Measurements from ENCODE around the gene SLC38A1. TPM values are rescaled to one million over a fixed set of nuclear protein-coding genes. Genes with fewer than 3 reads are reported as not detected.

The SLC38A1 gene
- total and polyA plus RNA-seq, 2 experiments from 2014 or later: 114 to 234 TPM

DNA sequence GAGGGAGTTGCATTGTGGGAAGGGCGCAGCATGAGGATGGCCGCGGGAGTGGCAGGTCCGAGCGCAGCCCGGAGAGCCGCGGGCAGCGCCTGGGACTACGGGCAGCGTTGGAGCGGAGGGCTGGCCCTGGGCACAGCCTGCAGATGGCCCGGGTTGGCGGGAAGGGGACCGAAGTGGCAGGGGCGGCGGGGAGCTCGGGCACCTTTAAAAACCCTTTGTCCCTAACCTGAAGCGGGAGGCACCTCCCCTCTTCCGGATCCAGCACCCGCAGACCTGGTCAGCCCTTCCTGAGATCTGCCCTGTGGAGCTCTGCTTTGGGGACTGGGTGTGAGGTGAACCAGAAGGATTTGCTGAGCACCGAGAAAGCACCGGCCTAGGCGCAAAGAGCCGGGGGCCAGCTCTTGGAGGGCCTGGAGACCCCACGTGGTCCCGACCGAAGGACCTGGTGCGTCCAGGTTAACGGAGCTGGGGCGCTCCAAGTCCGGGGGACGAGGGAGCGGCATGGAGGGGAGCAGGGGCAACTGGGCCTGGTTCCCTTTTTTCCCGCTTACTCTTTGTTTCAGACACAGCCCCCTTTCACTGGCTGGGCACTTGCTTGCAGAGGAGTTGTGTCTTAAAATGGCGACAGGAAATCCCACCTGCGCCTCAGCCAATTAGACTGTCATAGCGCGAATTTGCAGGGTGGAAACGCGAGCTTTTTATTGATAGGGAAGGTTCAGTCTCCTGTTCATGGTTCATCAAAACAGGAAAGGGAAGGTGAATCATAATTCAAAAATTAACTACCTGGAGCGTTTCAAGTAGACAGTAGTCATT, 792 bp upstream of the SLC38A1 start (continued):
- TF ChIP-seq, protein P1, sequence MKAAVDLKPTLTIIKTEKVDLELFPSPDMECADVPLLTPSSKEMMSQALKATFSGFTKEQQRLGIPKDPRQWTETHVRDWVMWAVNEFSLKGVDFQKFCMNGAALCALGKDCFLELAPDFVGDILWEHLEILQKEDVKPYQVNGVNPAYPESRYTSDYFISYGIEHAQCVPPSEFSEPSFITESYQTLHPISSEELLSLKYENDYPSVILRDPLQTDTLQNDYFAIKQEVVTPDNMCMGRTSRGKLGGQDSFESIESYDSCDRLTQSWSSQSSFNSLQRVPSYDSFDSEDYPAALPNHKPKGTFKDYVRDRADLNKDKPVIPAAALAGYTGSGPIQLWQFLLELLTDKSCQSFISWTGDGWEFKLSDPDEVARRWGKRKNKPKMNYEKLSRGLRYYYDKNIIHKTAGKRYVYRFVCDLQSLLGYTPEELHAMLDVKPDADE (IDR thresholded peaks at IDR 0.05): no peak
- TF ChIP-seq STAT1 (IDR thresholded peaks at IDR 0.05; ENCODE audit: unreplicated experiment) (no peak), ZNF114 (CRISPR knock-in tag; IDR thresholded peaks at IDR 0.05) (no peak)

DNA sequence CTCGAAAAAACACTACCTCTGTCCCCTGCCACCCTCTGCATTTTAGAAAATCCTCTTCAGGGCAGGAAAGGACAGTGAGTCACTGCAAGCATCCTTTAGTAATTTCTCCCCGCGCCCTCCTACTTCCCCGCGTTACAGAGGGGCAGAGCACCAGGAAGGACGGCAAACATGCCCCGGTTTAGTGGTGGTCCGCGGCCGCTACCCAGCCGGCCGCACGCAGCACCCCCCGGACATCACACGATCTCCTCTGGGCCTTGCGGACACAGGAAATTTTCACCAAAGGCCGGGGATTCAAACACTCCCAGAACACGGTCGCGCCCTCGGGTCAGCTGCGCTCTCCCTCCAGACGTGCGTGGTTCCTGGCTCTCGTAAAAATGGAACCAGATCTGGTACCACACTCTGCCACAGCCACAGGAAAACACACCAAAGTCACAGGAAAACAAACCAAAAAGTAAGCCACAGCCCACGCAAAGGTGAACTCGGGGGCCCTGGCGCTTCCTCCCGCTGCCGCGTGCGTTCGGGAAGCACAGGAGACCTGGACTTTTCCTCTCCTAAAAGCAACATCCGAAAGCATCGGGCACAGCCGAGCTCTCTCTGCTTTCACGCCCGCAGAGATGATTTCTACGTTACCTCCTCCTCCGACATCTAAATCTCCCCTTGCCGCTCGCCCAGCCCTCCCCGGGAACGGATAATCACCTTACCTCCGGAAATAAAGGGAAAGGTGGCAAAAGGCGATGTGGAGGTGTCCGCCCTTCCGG, 839 bp downstream of the SLC38A1 start:
- H3K36me3 Mint-ChIP-seq (ENCODE audit: low read depth): peaks cover 3% of the 10 kb centered on the region; the same call in 2 of the 3 replicates
- no peaks in the 10 kb centered on the region for H3K27me3 Mint-ChIP-seq (ENCODE audit: insufficient read depth, low read depth, poor library complexity)
- Histone ChIP-seq H3K9me2 (ENCODE audit: insufficient read depth) (no peaks in the 10 kb centered on the region), H3K36me3 (ENCODE audit: insufficient read depth) (no peaks in the 10 kb centered on the region), H3K79me2 (replicated peaks; ENCODE audit: insufficient read depth) (peaks cover 84% of the 10 kb centered on the region), H3K4me2 (peak overlapping the region; percentile 86), H2AFZ (no peak overlapping the region; the same call in 1 of the 2 replicates), H3K27me3 (ENCODE audit: insufficient read depth) (no peaks in the 10 kb centered on the region), H4K20me1 (replicated peaks; ENCODE audit: insufficient read depth) (peaks cover 17% of the 10 kb centered on the region; the same call in 1 of the 2 replicates), H3K27ac (ENCODE audit: low read depth) (peak overlapping the region; percentile 99), H3K4me3 (peak overlapping the region; percentile 90), H3K4me1 (ENCODE audit: insufficient read depth) (peaks cover 48% of the 10 kb centered on the region), H3F3A (replicated peaks; ENCODE audit: low read depth) (no peaks in the 10 kb centered on the region)
- DNase-seq (ENCODE audit: low spot score) (no peak), ATAC-seq (no peak)
- H3K4me1 Mint-ChIP-seq: peaks cover 35% of the 10 kb centered on the region
- H3K4me3 Mint-ChIP-seq: no peak overlapping the region
- H3K9me3 Mint-ChIP-seq: no peaks in the 10 kb centered on the region
- no peak overlapping the region for H3K27ac Mint-ChIP-seq
- TF ChIP-seq ZNF114 (CRISPR knock-in tag; IDR thresholded peaks at IDR 0.05): no peak
- TF ChIP-seq POLR2AphosphoS5 (IDR thresholded peaks at IDR 0.05; ENCODE audit: low read depth): no peak
- TF ChIP-seq, protein P1 (IDR thresholded peaks at IDR 0.05): no peak
- TF ChIP-seq ZNF331 (CRISPR knock-in tag; IDR thresholded peaks at IDR 0.05; ENCODE audit: low read depth): no peak
- no peak for TF ChIP-seq EZH2 (IDR thresholded peaks at IDR 0.05; ENCODE audit: low read depth, unreplicated experiment)
- no peak for TF ChIP-seq EZH2phosphoT487 (IDR thresholded peaks at IDR 0.05; ENCODE audit: unreplicated experiment)
- TF ChIP-seq, protein P2, sequence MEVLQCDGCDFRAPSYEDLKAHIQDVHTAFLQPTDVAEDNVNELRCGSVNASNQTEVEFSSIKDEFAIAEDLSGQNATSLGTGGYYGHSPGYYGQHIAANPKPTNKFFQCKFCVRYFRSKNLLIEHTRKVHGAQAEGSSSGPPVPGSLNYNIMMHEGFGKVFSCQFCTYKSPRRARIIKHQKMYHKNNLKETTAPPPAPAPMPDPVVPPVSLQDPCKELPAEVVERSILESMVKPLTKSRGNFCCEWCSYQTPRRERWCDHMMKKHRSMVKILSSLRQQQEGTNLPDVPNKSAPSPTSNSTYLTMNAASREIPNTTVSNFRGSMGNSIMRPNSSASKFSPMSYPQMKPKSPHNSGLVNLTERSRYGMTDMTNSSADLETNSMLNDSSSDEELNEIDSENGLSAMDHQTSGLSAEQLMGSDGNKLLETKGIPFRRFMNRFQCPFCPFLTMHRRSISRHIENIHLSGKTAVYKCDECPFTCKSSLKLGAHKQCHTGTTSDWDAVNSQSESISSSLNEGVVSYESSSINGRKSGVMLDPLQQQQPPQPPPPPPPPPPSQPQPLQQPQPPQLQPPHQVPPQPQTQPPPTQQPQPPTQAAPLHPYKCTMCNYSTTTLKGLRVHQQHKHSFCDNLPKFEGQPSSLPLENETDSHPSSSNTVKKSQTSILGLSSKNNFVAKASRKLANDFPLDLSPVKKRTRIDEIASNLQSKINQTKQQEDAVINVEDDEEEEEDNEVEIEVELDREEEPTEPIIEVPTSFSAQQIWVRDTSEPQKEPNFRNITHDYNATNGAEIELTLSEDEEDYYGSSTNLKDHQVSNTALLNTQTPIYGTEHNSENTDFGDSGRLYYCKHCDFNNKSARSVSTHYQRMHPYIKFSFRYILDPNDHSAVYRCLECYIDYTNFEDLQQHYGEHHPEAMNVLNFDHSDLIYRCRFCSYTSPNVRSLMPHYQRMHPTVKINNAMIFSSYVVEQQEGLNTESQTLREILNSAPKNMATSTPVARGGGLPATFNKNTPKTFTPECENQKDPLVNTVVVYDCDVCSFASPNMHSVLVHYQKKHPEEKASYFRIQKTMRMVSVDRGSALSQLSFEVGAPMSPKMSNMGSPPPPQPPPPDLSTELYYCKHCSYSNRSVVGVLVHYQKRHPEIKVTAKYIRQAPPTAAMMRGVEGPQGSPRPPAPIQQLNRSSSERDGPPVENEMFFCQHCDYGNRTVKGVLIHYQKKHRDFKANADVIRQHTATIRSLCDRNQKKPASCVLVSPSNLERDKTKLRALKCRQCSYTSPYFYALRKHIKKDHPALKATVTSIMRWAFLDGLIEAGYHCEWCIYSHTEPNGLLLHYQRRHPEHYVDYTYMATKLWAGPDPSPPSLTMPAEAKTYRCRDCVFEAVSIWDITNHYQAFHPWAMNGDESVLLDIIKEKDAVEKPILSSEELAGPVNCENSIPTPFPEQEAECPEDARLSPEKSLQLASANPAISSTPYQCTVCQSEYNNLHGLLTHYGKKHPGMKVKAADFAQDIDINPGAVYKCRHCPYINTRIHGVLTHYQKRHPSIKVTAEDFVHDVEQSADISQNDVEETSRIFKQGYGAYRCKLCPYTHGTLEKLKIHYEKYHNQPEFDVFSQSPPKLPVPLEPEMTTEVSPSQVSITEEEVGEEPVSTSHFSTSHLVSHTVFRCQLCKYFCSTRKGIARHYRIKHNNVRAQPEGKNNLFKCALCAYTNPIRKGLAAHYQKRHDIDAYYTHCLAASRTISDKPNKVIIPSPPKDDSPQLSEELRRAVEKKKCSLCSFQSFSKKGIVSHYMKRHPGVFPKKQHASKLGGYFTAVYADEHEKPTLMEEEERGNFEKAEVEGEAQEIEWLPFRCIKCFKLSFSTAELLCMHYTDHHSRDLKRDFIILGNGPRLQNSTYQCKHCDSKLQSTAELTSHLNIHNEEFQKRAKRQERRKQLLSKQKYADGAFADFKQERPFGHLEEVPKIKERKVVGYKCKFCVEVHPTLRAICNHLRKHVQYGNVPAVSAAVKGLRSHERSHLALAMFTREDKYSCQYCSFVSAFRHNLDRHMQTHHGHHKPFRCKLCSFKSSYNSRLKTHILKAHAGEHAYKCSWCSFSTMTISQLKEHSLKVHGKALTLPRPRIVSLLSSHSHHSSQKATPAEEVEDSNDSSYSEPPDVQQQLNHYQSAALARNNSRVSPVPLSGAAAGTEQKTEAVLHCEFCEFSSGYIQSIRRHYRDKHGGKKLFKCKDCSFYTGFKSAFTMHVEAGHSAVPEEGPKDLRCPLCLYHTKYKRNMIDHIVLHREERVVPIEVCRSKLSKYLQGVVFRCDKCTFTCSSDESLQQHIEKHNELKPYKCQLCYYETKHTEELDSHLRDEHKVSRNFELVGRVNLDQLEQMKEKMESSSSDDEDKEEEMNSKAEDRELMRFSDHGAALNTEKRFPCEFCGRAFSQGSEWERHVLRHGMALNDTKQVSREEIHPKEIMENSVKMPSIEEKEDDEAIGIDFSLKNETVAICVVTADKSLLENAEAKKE (CRISPR knock-in tag; IDR thresholded peaks at IDR 0.05): no peak
- TF ChIP-seq, protein P3, sequence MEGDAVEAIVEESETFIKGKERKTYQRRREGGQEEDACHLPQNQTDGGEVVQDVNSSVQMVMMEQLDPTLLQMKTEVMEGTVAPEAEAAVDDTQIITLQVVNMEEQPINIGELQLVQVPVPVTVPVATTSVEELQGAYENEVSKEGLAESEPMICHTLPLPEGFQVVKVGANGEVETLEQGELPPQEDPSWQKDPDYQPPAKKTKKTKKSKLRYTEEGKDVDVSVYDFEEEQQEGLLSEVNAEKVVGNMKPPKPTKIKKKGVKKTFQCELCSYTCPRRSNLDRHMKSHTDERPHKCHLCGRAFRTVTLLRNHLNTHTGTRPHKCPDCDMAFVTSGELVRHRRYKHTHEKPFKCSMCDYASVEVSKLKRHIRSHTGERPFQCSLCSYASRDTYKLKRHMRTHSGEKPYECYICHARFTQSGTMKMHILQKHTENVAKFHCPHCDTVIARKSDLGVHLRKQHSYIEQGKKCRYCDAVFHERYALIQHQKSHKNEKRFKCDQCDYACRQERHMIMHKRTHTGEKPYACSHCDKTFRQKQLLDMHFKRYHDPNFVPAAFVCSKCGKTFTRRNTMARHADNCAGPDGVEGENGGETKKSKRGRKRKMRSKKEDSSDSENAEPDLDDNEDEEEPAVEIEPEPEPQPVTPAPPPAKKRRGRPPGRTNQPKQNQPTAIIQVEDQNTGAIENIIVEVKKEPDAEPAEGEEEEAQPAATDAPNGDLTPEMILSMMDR (conservative IDR thresholded peaks at IDR 0.05; ENCODE audit: low read depth in 2 of 2): no peak
- no peak for TF ChIP-seq NANOG (IDR thresholded peaks at IDR 0.05; ENCODE audit: borderline replicate concordance)
- no peak for TF ChIP-seq JUNB (IDR thresholded peaks at IDR 0.05; ENCODE audit: unreplicated experiment)

All from GM23338 (cell line).